A549 (cell line): Measurements from ENCODE around the gene SFR1.

ENCODE experiments used
- CHD4 ChIP-seq: fragments of 200-600 bp; sonication (generic); IDR thresholded peaks from 2 replicates; pipeline ENCODE4 v1.6.1; 2016; ENCODE audit warnings: antibody characterized with exemption, mild to moderate bottlenecking, borderline replicate concordance
- EP300 ChIP-seq, 2 experiments: fragments of >200 bp; sonication (Bioruptor Twin); formaldehyde crosslinking; IDR thresholded peaks; 2 replicates in 1 of 2; 3 replicates in 1 of 2; pipeline ENCODE4 v1.6.1; 2016 to 2017
- HDAC2 ChIP-seq: fragments of 200-600 bp; sonication (generic); IDR thresholded peaks from 2 replicates; pipeline ENCODE4 v1.6.1; 2016
- JUN ChIP-seq, 2 experiments: fragments of >200 bp; sonication (Bioruptor Twin); formaldehyde crosslinking; IDR thresholded peaks; 2 replicates in 1 of 2; 3 replicates in 1 of 2; pipeline ENCODE4 v1.6.1; 2016 to 2017
- KDM1A ChIP-seq: fragments of 200-600 bp; sonication (generic); IDR thresholded peaks from 2 replicates; pipeline ENCODE4 v1.6.1; 2016; ENCODE audit warnings: low read depth, mild to moderate bottlenecking
- NR3C1 ChIP-seq: fragments of >200 bp; sonication (Bioruptor Twin); formaldehyde crosslinking; IDR thresholded peaks from 3 replicates; pipeline ENCODE4 v1.6.1; 2017
- POLR2A ChIP-seq: IDR thresholded peaks from 2 replicates; pipeline ENCODE4 v1.6.1; 2012; ENCODE audit warnings: mild to moderate bottlenecking, low read length
- RAD21 ChIP-seq, 2 experiments: fragments of >200 bp in 1 of 2; sonication (Bioruptor Twin) in 1 of 2; formaldehyde crosslinking in 1 of 2; IDR thresholded peaks in 1 of 2; conservative IDR thresholded peaks in 1 of 2; 2 replicates in 1 of 2; 3 replicates in 1 of 2; pipeline ENCODE4 v1.6.1; 2012 to 2018; ENCODE audit warnings: inconsistent platforms in 1 of 2
- RNF2 ChIP-seq: fragments of 200-600 bp; sonication (generic); IDR thresholded peaks from 2 replicates; pipeline ENCODE4 v1.6.1; 2016; ENCODE audit warnings: low read depth, mild to moderate bottlenecking, antibody characterized with exemption, moderate library complexity, borderline replicate concordance
- TF ChIP-seq, protein P1 (sequence below): fragments of >200 bp; sonication (Bioruptor Twin); formaldehyde crosslinking; IDR thresholded peaks from 3 replicates; pipeline ENCODE4 v1.5.1; 2016
- TF ChIP-seq, protein P2 (sequence below): IDR thresholded peaks from 2 replicates; pipeline ENCODE4 v1.6.1; 2012; ENCODE audit warnings: low read depth, borderline replicate concordance
- TF ChIP-seq, protein P3 (sequence below): IDR thresholded peaks from 2 replicates; pipeline ENCODE4 v1.6.1; 2012
- TF ChIP-seq, protein P4 (sequence below): fragments of 450-650 bp; IDR thresholded peaks from 2 replicates; pipeline ENCODE4 v1.6.1; 2014; ENCODE audit warnings: antibody characterized with exemption

GRCh38 chr10:104104926-104105325, 17.0 kb upstream of the SFR1 start:
- TF ChIP-seq NR3C1 (no peak), RAD21 (conservative IDR thresholded peaks at IDR 0.05 in 1 of 2, IDR thresholded peaks at IDR 0.05 in 1 of 2) (no peak), RNF2 (no peak), POLR2A (no peak), KDM1A (no peak), HDAC2 (no peak), EP300 (IDR thresholded peaks at IDR 0.05) (no peak), CHD4 (no peak), JUN (IDR thresholded peaks at IDR 0.05) (no peak)
- TF ChIP-seq, protein P1, sequence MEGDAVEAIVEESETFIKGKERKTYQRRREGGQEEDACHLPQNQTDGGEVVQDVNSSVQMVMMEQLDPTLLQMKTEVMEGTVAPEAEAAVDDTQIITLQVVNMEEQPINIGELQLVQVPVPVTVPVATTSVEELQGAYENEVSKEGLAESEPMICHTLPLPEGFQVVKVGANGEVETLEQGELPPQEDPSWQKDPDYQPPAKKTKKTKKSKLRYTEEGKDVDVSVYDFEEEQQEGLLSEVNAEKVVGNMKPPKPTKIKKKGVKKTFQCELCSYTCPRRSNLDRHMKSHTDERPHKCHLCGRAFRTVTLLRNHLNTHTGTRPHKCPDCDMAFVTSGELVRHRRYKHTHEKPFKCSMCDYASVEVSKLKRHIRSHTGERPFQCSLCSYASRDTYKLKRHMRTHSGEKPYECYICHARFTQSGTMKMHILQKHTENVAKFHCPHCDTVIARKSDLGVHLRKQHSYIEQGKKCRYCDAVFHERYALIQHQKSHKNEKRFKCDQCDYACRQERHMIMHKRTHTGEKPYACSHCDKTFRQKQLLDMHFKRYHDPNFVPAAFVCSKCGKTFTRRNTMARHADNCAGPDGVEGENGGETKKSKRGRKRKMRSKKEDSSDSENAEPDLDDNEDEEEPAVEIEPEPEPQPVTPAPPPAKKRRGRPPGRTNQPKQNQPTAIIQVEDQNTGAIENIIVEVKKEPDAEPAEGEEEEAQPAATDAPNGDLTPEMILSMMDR = no peak
- TF ChIP-seq, protein P2, sequence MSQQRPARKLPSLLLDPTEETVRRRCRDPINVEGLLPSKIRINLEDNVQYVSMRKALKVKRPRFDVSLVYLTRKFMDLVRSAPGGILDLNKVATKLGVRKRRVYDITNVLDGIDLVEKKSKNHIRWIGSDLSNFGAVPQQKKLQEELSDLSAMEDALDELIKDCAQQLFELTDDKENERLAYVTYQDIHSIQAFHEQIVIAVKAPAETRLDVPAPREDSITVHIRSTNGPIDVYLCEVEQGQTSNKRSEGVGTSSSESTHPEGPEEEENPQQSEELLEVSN = no peak
- TF ChIP-seq, protein P3, sequence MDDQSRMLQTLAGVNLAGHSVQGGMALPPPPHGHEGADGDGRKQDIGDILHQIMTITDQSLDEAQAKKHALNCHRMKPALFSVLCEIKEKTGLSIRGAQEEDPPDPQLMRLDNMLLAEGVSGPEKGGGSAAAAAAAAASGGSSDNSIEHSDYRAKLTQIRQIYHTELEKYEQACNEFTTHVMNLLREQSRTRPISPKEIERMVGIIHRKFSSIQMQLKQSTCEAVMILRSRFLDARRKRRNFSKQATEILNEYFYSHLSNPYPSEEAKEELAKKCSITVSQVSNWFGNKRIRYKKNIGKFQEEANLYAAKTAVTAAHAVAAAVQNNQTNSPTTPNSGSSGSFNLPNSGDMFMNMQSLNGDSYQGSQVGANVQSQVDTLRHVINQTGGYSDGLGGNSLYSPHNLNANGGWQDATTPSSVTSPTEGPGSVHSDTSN = no peak
- TF ChIP-seq, protein P4, sequence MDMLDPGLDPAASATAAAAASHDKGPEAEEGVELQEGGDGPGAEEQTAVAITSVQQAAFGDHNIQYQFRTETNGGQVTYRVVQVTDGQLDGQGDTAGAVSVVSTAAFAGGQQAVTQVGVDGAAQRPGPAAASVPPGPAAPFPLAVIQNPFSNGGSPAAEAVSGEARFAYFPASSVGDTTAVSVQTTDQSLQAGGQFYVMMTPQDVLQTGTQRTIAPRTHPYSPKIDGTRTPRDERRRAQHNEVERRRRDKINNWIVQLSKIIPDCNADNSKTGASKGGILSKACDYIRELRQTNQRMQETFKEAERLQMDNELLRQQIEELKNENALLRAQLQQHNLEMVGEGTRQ = no peak
